SJSA1 (cell line): ENCODE measurements around the gene ZNF688. TPM values are rescaled to one million over a fixed set of nuclear protein-coding genes. Genes with fewer than 3 reads are reported as not detected.

ENCODE experiments used
- total RNA-seq: library from RNA; depleted of rRNA; stranded (reverse); fragments of >200 nt; shearing (Covaris generic); gene quantifications from 2 replicates; pipeline ENCODE4 v1.2.3, GENCODE V29; 2014; rRNA removed

ZNF688 gene
- total RNA-seq, 1 experiment from 2014 or later = 7.3 TPM

Other genes starting within 250 kb of the ZNF688 start
- gene CD2BP2, start 216.4 kb downstream of the ZNF688 start, total RNA-seq = 55.8 and 60.7 TPM in 2 replicates
- 25.8 and 42.5 TPM in 2 replicates for gene TBC1D10B, start 201.2 kb downstream of the ZNF688 start, total RNA-seq
- gene MYL11, start 196.9 kb downstream of the ZNF688 start, total RNA-seq = not detected in 2 replicates
- not detected in 2 replicates for gene SEPTIN1, start 189.2 kb downstream of the ZNF688 start, total RNA-seq
- 9.6 and 17.3 TPM in 2 replicates for gene ZNF48, start 176.3 kb downstream of the ZNF688 start, total RNA-seq
- gene ZNF771, start 164.1 kb downstream of the ZNF688 start, total RNA-seq = 27.0 and 51.8 TPM in 2 replicates
- gene DCTPP1, start 141.7 kb downstream of the ZNF688 start, total RNA-seq = 10.5 and 31.6 TPM in 2 replicates
- 4.3 and 8.2 TPM in 2 replicates for gene SEPHS2, start 125.8 kb downstream of the ZNF688 start, total RNA-seq
- not detected in 2 replicates for gene ITGAL, start 99.0 kb downstream of the ZNF688 start, total RNA-seq
- gene ZNF768, start 45.1 kb downstream of the ZNF688 start, total RNA-seq = 35.6 and 41.1 TPM in 2 replicates
- gene ZNF747, start 36.9 kb downstream of the ZNF688 start, total RNA-seq = 3.6 and 5.1 TPM in 2 replicates
- 5.8 and 8.1 TPM in 2 replicates for gene ZNF764, start 13.3 kb downstream of the ZNF688 start, total RNA-seq
- gene ZNF785, start 14.0 kb upstream of the ZNF688 start, total RNA-seq = 4.6 and 6.8 TPM in 2 replicates
- 8.1 and 9.8 TPM in 2 replicates for gene ZNF689, start 38.7 kb upstream of the ZNF688 start, total RNA-seq
- gene PRR14, start 79.2 kb upstream of the ZNF688 start, total RNA-seq = 6.1 and 8.2 TPM in 2 replicates
- gene FBRS, start 86.7 kb upstream of the ZNF688 start, total RNA-seq = 7.6 and 13.6 TPM in 2 replicates
- 9.4 and 14.3 TPM in 2 replicates for gene SRCAP, start 127.5 kb upstream of the ZNF688 start, total RNA-seq
- 35.3 and 39.0 TPM in 2 replicates for gene PHKG2, start 176.7 kb upstream of the ZNF688 start, total RNA-seq
- gene CFAP119, start 190.3 kb upstream of the ZNF688 start, total RNA-seq = 1.1 and 9.5 TPM in 2 replicates
- gene RNF40, start 190.6 kb upstream of the ZNF688 start, total RNA-seq = 70.7 and 103 TPM in 2 replicates
- 13.2 and 19.6 TPM in 2 replicates for gene ZNF629, start 215.5 kb upstream of the ZNF688 start, total RNA-seq